HG02642 (cell line): Measurements from ENCODE around the gene REELD1.

Experiments used
- ATAC-seq: cut with Tn5 transposase; IDR thresholded peaks from one replicate; pipeline ENCODE4 v1.9.1; 2021; ENCODE audit warnings: mild to moderate bottlenecking; ENCODE audit not compliant: unreplicated experiment, poor library complexity

Gene REELD1

GRCh38 chr4:146214238-146214637 is at the start of gene REELD1:
Gene REELD1, plus strand, starts transcription at chr4:146214538. Its CDS starts 2,415 bp downstream, at chr4:146216953.
- no peak for ATAC-seq

- no peak for ATAC-seq
Observed at GRCh38 chr4:146165221-146165620, 49.1 kb upstream of the REELD1 start.

- no peak for ATAC-seq
Observed at GRCh38 chr4:146165840-146166239, 48.5 kb upstream of the REELD1 start.

- no peak for ATAC-seq
Observed at GRCh38 chr4:146170149-146170548, 44.2 kb upstream of the REELD1 start.

GRCh38 chr4:146175541-146176453 is 38.5 kb upstream of the REELD1 start, which contains the start of gene LSM6:
Gene LSM6, plus strand, starts transcription at chr4:146175718. Its CDS starts 7,204 bp downstream, at chr4:146182922.
- ATAC-seq = peak; percentile 94

GRCh38 chr4:146176891-146177290 is 37.4 kb upstream of the REELD1 start:
- ATAC-seq = no peak

GRCh38 chr4:146178126-146178525 is 36.2 kb upstream of the REELD1 start:
- ATAC-seq = no peak

GRCh38 chr4:146179784-146180370 is 34.5 kb upstream of the REELD1 start:
- no peak for ATAC-seq

GRCh38 chr4:146182443-146182842 is 31.9 kb upstream of the REELD1 start:
- ATAC-seq = no peak

GRCh38 chr4:146183209-146183608 is 31.1 kb upstream of the REELD1 start:
- no peak for ATAC-seq

GRCh38 chr4:146186041-146186440 is 28.3 kb upstream of the REELD1 start:
- ATAC-seq = no peak

- ATAC-seq = no peak
Observed at GRCh38 chr4:146186596-146186995, 27.7 kb upstream of the REELD1 start.

- no peak for ATAC-seq
Observed at GRCh38 chr4:146190456-146190855, 23.9 kb upstream of the REELD1 start.

- ATAC-seq = no peak
Observed at GRCh38 chr4:146191766-146192458, 22.4 kb upstream of the REELD1 start.

- ATAC-seq = no peak
Observed at GRCh38 chr4:146193628-146194027, 20.7 kb upstream of the REELD1 start.

- no peak for ATAC-seq
Observed at GRCh38 chr4:146194212-146194611, 20.1 kb upstream of the REELD1 start.

GRCh38 chr4:146202665-146203064 is 11.7 kb upstream of the REELD1 start:
- no peak for ATAC-seq

GRCh38 chr4:146207410-146207809 is 6.9 kb upstream of the REELD1 start:
- ATAC-seq = no peak

- no peak for ATAC-seq
Observed at GRCh38 chr4:146210890-146211289, 3.4 kb upstream of the REELD1 start.

- no peak for ATAC-seq
Observed at GRCh38 chr4:146211440-146211839, 2.9 kb upstream of the REELD1 start.

- ATAC-seq = no peak
Observed at GRCh38 chr4:146212781-146213180, 1.6 kb upstream of the REELD1 start.
